ENCODE measurements around the gene ZNF764. TPM values are rescaled to one million over a fixed set of nuclear protein-coding genes. Genes with fewer than 3 reads are reported as not detected.

ZNF764 gene
- total and polyA plus RNA-seq, 9 donors: 4.3 to 14.5 (median 11.3) TPM

GRCh38 chr16:30527635-30528178, 30.5 kb downstream of the ZNF764 start:
- DNase-seq: no peak
- 15 to 18% (median 16%) methylated on average over 14 of the region's 14 CpGs for WGBS, 3 donors
- peak overlapping the region; percentile 26 for H3K4me3 ChIP-seq
- peaks cover 4% of the 10 kb centered on the region for H3K4me1 ChIP-seq (ENCODE audit: insufficient read depth)
- no peaks in the 10 kb centered on the region for H3K36me3 ChIP-seq
- peak in 1 of 3 donors; percentile 11 for TF ChIP-seq CTCF (IDR thresholded peaks at IDR 0.05)
- no peak for TF ChIP-seq POLR2A (IDR thresholded peaks at IDR 0.05)
- intact Hi-C loops (cut with DNase I): loop anchor here in 2 of 4 donors (10.0 kb wide), 2 partner anchors 93 to 443 kb away; partner anchors contain the start of gene DCTPP1 (in 1 of the 2)
- no peaks in the 10 kb centered on the region for H3K27me3 ChIP-seq
- no peaks in the 10 kb centered on the region for H3K9me3 ChIP-seq
- H3K27ac ChIP-seq: peak overlapping the region in 1 of 2 donors; percentile 97

GRCh38 chr16:30526823-30527634, 31.1 kb downstream of the ZNF764 start:
- peak overlapping the region; percentile 96 to 97 for H3K27ac ChIP-seq
- intact Hi-C loops (cut with DNase I): loop anchor here in 2 of 4 donors (10.0 kb wide), 2 partner anchors 92 to 442 kb away; partner anchors contain the start of gene DCTPP1 (in 1 of the 2)
- peak overlapping the region; percentile 68 for H3K4me3 ChIP-seq
- TF ChIP-seq POLR2A (IDR thresholded peaks at IDR 0.05) (peak; percentile 68), EP300 (IDR thresholded peaks at IDR 0.05) (no peak), CTCF (IDR thresholded peaks at IDR 0.05) (peak in 2 of 3 donors; percentile 51 to 55)
- no peaks in the 10 kb centered on the region for H3K9me3 ChIP-seq
- WGBS, 3 donors: 0 to 1% (median 1%) methylated on average over 66 to 79 of the region's 79 CpGs
- no peaks in the 10 kb centered on the region for H3K36me3 ChIP-seq
- H3K4me1 ChIP-seq (ENCODE audit: insufficient read depth): peaks cover 4% of the 10 kb centered on the region
- peak; percentile 99 for DNase-seq
- H3K27me3 ChIP-seq: no peaks in the 10 kb centered on the region

GRCh38 chr16:30526137-30526822, 31.9 kb downstream of the ZNF764 start, which contains the start of gene ZNF768:
Gene ZNF768 (minus strand): TSS chr16:30526566. CDS start chr16:30526413, 153 bp downstream.
- no peak for TF ChIP-seq CTCF (IDR thresholded peaks at IDR 0.05)
- TF ChIP-seq POLR2A (IDR thresholded peaks at IDR 0.05): no peak
- no peaks in the 10 kb centered on the region for H3K27me3 ChIP-seq
- H3K36me3 ChIP-seq: no peaks in the 10 kb centered on the region
- no peaks in the 10 kb centered on the region for H3K9me3 ChIP-seq
- peak within 1 kb of the TSS; percentile 68 for H3K4me3 ChIP-seq
- intact Hi-C loops (cut with DNase I): loop anchor here in 2 of 4 donors (10.0 kb wide), 2 partner anchors 91 to 441 kb away; partner anchors contain the start of gene DCTPP1 (in 1 of the 2)
- 1 to 3% (median 1%) methylated on average over 36 to 73 of the region's 73 CpGs for WGBS, 3 donors
- peak in 4 of 5 donors; percentile 55 to 72 (median 69) for DNase-seq
- H3K4me1 ChIP-seq (ENCODE audit: insufficient read depth): peaks cover 4% of the 10 kb centered on the region
- peak within 1 kb of the TSS; percentile 96 to 97 for H3K27ac ChIP-seq

GRCh38 chr16:30525844-30526136, 32.4 kb downstream of the ZNF764 start:
- 56 to 65% (median 65%) methylated on average over 4 of the region's 4 CpGs for WGBS, 3 donors
- H3K27ac ChIP-seq: peak overlapping the region in 1 of 2 donors; percentile 97
- intact Hi-C loops (cut with DNase I): loop anchor here in 2 of 4 donors (10.0 kb wide), 2 partner anchors 91 to 441 kb away; partner anchors contain the start of gene DCTPP1 (in 1 of the 2)
- peak in 1 of 5 donors; percentile 35 for DNase-seq
- no peaks in the 10 kb centered on the region for H3K27me3 ChIP-seq
- no peak for TF ChIP-seq EP300 (IDR thresholded peaks at IDR 0.05)
- H3K4me1 ChIP-seq (ENCODE audit: insufficient read depth): peaks cover 4% of the 10 kb centered on the region
- H3K9me3 ChIP-seq: no peaks in the 10 kb centered on the region
- H3K36me3 ChIP-seq: no peaks in the 10 kb centered on the region
- peak overlapping the region; percentile 68 for H3K4me3 ChIP-seq

Measured in ovary (tissue), 9 donors.